ENCODE measurements around the gene FOXO6.

DNA sequence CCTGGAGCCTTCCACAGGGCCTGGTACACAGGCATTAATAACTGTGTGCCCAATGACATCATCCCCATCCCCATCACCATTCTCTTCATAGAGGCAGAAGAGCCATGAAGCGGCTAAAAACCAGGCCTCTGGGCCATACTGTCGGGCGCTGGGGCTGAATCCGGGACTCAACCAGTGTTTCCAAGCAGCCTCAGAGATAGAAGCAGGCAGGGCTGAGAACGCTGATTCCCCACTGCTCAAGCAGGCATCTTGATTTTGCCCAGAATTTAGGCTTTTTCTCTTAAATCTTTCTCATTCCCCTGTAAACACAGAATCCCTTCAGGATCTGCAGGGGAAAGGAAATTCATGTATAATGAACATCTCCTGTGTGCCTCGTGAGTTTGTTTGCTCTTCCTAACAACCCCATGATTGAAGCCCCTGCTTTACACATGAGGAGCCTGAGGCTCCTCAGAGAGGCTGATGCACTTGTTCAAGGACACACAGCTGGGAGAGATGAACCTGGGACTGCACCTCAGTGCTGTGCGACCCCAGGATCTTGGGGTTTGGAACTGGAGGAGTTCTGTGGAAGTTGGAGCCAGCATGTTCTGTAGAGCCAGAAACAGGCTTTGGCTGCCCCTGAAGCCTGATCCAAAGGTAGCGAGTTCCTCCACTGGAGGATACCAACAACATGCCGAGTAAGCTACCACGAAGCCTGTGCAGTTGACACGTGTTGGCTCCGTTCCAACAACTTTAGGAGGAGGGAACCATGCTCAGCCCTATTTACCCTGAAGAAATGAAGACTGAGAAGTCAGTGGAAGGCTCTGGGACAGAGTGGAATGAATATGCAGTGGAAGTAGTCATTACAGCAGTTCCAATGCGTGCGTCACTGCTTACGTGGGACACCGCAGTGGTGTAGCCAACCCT is 67.8 kb downstream of the FOXO6 start:
- TF ChIP-seq, protein P1, sequence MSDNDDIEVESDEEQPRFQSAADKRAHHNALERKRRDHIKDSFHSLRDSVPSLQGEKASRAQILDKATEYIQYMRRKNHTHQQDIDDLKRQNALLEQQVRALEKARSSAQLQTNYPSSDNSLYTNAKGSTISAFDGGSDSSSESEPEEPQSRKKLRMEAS (IDR thresholded peaks at IDR 0.05; ENCODE audit: low read depth), result no peak
- no peak for TF ChIP-seq NFIC (IDR thresholded peaks at IDR 0.05; ENCODE audit: borderline replicate concordance)
